Activated CD8-positive, alpha-beta memory T cell treated with anti-CD3 and anti-CD28 coated beads for 36 hours (primary cell): ENCODE results near the gene GEMIN5. TPM values are rescaled to one million over a fixed set of nuclear protein-coding genes. Genes with fewer than 3 reads are reported as not detected.
"Not testable (repeated sequence)": the region's sequence is repeated elsewhere in the genome, so short reads cannot be mapped to it uniquely, and the experiment has no call there.

Source experiments
- CTCF ChIA-PET: fragments of 350-600 bp; sonication (Branson Sonifier 250); formaldehyde crosslinking; loops from one replicate; lab custom pipeline; 2021; ENCODE audit warnings: antibody characterized with exemption; lab: Charles Lee
- POLR2A ChIA-PET: fragments of 350-600 bp; sonication (Branson Sonifier 250); formaldehyde crosslinking; loops from one replicate; lab custom pipeline; 2021; ENCODE audit warnings: antibody characterized with exemption; lab: Charles Lee
- total RNA-seq, 2 experiments: library from RNA; stranded (reverse); gene quantifications; one replicate each; pipeline ENCODE4 v1.2.3, GENCODE V29; 2021

The GEMIN5 gene
- 10 to 100 TPM; 46.0 to 48.8 TPM for total RNA-seq

- ChIA-PET POLR2A (interaction anchor here (0.9 to 1.8 kb wide), 3 partner anchors 74 to 899 kb away, joined by 3 to 5 read pairs (median 4); partner anchors contain the start of gene MFAP3), CTCF (interaction anchor here (0.6 kb wide), 1 partner anchor 82 kb away, joined by 3 read pairs; no protein-coding TSS in a partner anchor)
Measured at GRCh38 chr5:154937718-154938466, at the start of gene GEMIN5. TSS of gene GEMIN5 (minus strand) at chr5:154938211. CDS start at chr5:154938133, 78 bp downstream.

GRCh38 chr5:154986151-154986550 is 48.1 kb upstream of the GEMIN5 start:
- POLR2A ChIA-PET: no interaction called here
- CTCF ChIA-PET: no interaction called here

GRCh38 chr5:154984946-154985516 is 47.0 kb upstream of the GEMIN5 start:
- ChIA-PET CTCF (no interaction called here), POLR2A (no interaction called here)

GRCh38 chr5:154978294-154978693 is 40.3 kb upstream of the GEMIN5 start:
- POLR2A ChIA-PET, CTCF ChIA-PET: not testable (repeated sequence)

GRCh38 chr5:154977409-154977808 is 39.4 kb upstream of the GEMIN5 start:
- ChIA-PET POLR2A (no interaction called here), CTCF (no interaction called here)

- CTCF ChIA-PET, POLR2A ChIA-PET: not testable (repeated sequence)
Measured at GRCh38 chr5:154976082-154976481, 38.1 kb upstream of the GEMIN5 start.

- CTCF ChIA-PET: interaction anchor here (0.6 kb wide), 2 partner anchors 23 to 26 kb away, joined by 3 read pairs; no protein-coding TSS in a partner anchor
- POLR2A ChIA-PET: no interaction called here
Measured at GRCh38 chr5:154972476-154973080, 34.6 kb upstream of the GEMIN5 start.

- POLR2A ChIA-PET: interaction anchor here (0.7 kb wide), 1 partner anchor 230 kb away, joined by 4 read pairs; no protein-coding TSS in a partner anchor
- CTCF ChIA-PET: interaction anchor here (1.1 kb wide), 1 partner anchor 321 kb away, joined by 3 read pairs; no protein-coding TSS in a partner anchor
Measured at GRCh38 chr5:154971501-154971900, 33.5 kb upstream of the GEMIN5 start.

GRCh38 chr5:154970759-154971158 is 32.7 kb upstream of the GEMIN5 start:
- ChIA-PET CTCF (interaction anchor here (1.1 kb wide), 1 partner anchor 320 kb away, joined by 3 read pairs; no protein-coding TSS in a partner anchor), POLR2A (no interaction called here)

GRCh38 chr5:154968953-154969352 is 30.9 kb upstream of the GEMIN5 start:
- ChIA-PET CTCF (interaction anchor here (0.7 to 1.3 kb wide), 2 partner anchors 20 to 23 kb away, joined by 3 to 4 read pairs; no protein-coding TSS in a partner anchor), POLR2A (no interaction called here)

- CTCF ChIA-PET: interaction anchor here (1.3 kb wide), 1 partner anchor 21 kb away, joined by 3 read pairs; no protein-coding TSS in a partner anchor
Measured at GRCh38 chr5:154967421-154968024, 29.5 kb upstream of the GEMIN5 start.

GRCh38 chr5:154966874-154967273 is 28.9 kb upstream of the GEMIN5 start:
- POLR2A ChIA-PET: no interaction called here
- CTCF ChIA-PET: no interaction called here

More at GRCh38 chr5:154967421-154968024, 29.5 kb upstream of the GEMIN5 start:
- POLR2A ChIA-PET: no interaction called here

GRCh38 chr5:154966081-154966841 is 28.2 kb upstream of the GEMIN5 start:
- ChIA-PET CTCF (no interaction called here), POLR2A (no interaction called here)

- CTCF ChIA-PET: no interaction called here
Measured at GRCh38 chr5:154962494-154962893, 24.5 kb upstream of the GEMIN5 start.

GRCh38 chr5:154956712-154957111 is 18.7 kb upstream of the GEMIN5 start:
- CTCF ChIA-PET: no interaction called here
- POLR2A ChIA-PET: no interaction called here

More at GRCh38 chr5:154962494-154962893, 24.5 kb upstream of the GEMIN5 start:
- POLR2A ChIA-PET: no interaction called here

- CTCF ChIA-PET: no interaction called here
Measured at GRCh38 chr5:154949781-154950180, 11.8 kb upstream of the GEMIN5 start.

GRCh38 chr5:154948313-154948712 is 10.3 kb upstream of the GEMIN5 start:
- POLR2A ChIA-PET: no interaction called here
- CTCF ChIA-PET: no interaction called here

More at GRCh38 chr5:154949781-154950180, 11.8 kb upstream of the GEMIN5 start:
- POLR2A ChIA-PET: no interaction called here

- ChIA-PET POLR2A (no interaction called here), CTCF (no interaction called here)
Measured at GRCh38 chr5:154947778-154948177, 9.8 kb upstream of the GEMIN5 start.
